Epidermal melanocyte (primary cell): Measurements from ENCODE around the gene TGM4.

ENCODE experiments used
- DNase-seq: peaks from one replicate; pipeline ENCODE4 v3.0.0; 2011; ENCODE audit warnings: low spot score; ENCODE audit not compliant: insufficient read length

TGM4 gene

GRCh38 chr3:44952689-44953088 is 78.3 kb downstream of the TGM4 start:
- DNase-seq: no peak

GRCh38 chr3:44954304-44954703 is 79.9 kb downstream of the TGM4 start:
- no peak for DNase-seq

GRCh38 chr3:44954962-44955361 is 80.6 kb downstream of the TGM4 start:
- DNase-seq: no peak

GRCh38 chr3:44955917-44956316 is 81.5 kb downstream of the TGM4 start:
- no peak for DNase-seq

- no peak for DNase-seq
Observed at GRCh38 chr3:44957986-44958385, 83.6 kb downstream of the TGM4 start.

- no peak for DNase-seq
Observed at GRCh38 chr3:44958386-44958785, 84.0 kb downstream of the TGM4 start.

GRCh38 chr3:44960387-44961026 is 86.1 kb downstream of the TGM4 start:
- no peak for DNase-seq

- no peak for DNase-seq
Observed at GRCh38 chr3:44961888-44962287, 87.5 kb downstream of the TGM4 start.

GRCh38 chr3:44962621-44963393 is 88.4 kb downstream of the TGM4 start:
- no peak for DNase-seq

GRCh38 chr3:44963571-44964325 is 89.3 kb downstream of the TGM4 start:
- no peak for DNase-seq
